HEK293 (cell line): Measurements from ENCODE around the gene NTN4.

Experiments
- BCL11A ChIP-seq: fragments of 450-650 bp; formaldehyde crosslinking; IDR thresholded peaks from 2 replicates; pipeline ENCODE4 v1.5.1; 2016; ENCODE audit warnings: low read depth, missing biosample characterization, missing genetic modification characterization
- CTCF ChIP-seq: fragments of 450-650 bp; formaldehyde crosslinking; IDR thresholded peaks from 2 replicates; pipeline ENCODE4 v1.5.1; 2016; ENCODE audit warnings: missing biosample characterization, missing genetic modification characterization
- ZBTB1 ChIP-seq: fragments of 450-650 bp; formaldehyde crosslinking; IDR thresholded peaks from 2 replicates; pipeline ENCODE4 v1.5.1; 2016; ENCODE audit warnings: missing biosample characterization, missing genetic modification characterization
- ZBTB20 ChIP-seq: fragments of 450-650 bp; formaldehyde crosslinking; IDR thresholded peaks from 2 replicates; pipeline ENCODE4 v1.5.1; 2016; ENCODE audit warnings: missing biosample characterization, missing genetic modification characterization
- ZEB2 ChIP-seq: fragments of 450-650 bp; formaldehyde crosslinking; IDR thresholded peaks from 2 replicates; pipeline ENCODE4 v1.5.1; 2016; ENCODE audit warnings: missing biosample characterization, missing genetic modification characterization
- ZNF280D ChIP-seq: fragments of 450-650 bp; formaldehyde crosslinking; IDR thresholded peaks from 2 replicates; pipeline ENCODE4 v1.5.1; 2016; ENCODE audit warnings: missing biosample characterization, missing genetic modification characterization
- ZNF513 ChIP-seq: fragments of 450-650 bp; IDR thresholded peaks from 2 replicates; pipeline ENCODE4 v1.5.1; 2018; ENCODE audit warnings: missing biosample characterization, missing genetic modification characterization
- ZNF658 ChIP-seq: fragments of 450-650 bp; formaldehyde crosslinking; IDR thresholded peaks from 2 replicates; pipeline ENCODE4; 2016; ENCODE audit warnings: missing biosample characterization, missing genetic modification characterization

- TF ChIP-seq ZNF658 (no peak), ZNF280D (tag by site-specific recombination) (no peak), CTCF (no peak), ZBTB20 (tag by site-specific recombination) (no peak), ZEB2 (tag by site-specific recombination) (no peak), ZBTB1 (no peak), ZNF513 (tag by site-specific recombination) (no peak), BCL11A (tag by site-specific recombination) (no peak)
Measured at GRCh38 chr12:95681210-95681765, 109.3 kb downstream of the NTN4 start.
